Loucy (cell line): ENCODE measurements around the gene RSPH9.

Experiments used
- H2AFZ ChIP-seq: fragments of 200-600 bp; sonication (generic); 2 replicates; pipeline ENCODE4 v1.6.0; 2016; ENCODE audit warnings: antibody characterized with exemption, mild to moderate bottlenecking, low read length, moderate library complexity
- H3F3A ChIP-seq: fragments of 200-600 bp; 2 replicates; pipeline ENCODE4 v1.6.0; 2016; ENCODE audit warnings: antibody characterized with exemption, low read depth, mild to moderate bottlenecking
- H3K27me3 ChIP-seq: fragments of 200-600 bp; sonication (generic); 2 replicates; pipeline ENCODE4 v1.6.1; 2014; ENCODE audit warnings: low read length, mild to moderate bottlenecking; ENCODE audit not compliant: insufficient read depth, poor library complexity, severe bottlenecking
- H3K36me3 ChIP-seq: fragments of 200-600 bp; sonication (generic); 2 replicates; pipeline ENCODE4 v1.6.1; 2016; ENCODE audit warnings: low read length; ENCODE audit not compliant: insufficient read depth
- H3K4me1 ChIP-seq: fragments of 200-600 bp; sonication (generic); 2 replicates; pipeline ENCODE4 v1.5.1; 2014; ENCODE audit warnings: low read length, mild to moderate bottlenecking; ENCODE audit not compliant: insufficient read depth, poor library complexity, severe bottlenecking
- H3K4me2 ChIP-seq: fragments of 200-600 bp; sonication (generic); 2 replicates; pipeline ENCODE4 v1.6.0; 2014; ENCODE audit warnings: antibody characterized with exemption, low read length, low read depth, mild to moderate bottlenecking; ENCODE audit not compliant: poor library complexity, severe bottlenecking
- H3K4me3 ChIP-seq: fragments of 200-600 bp; sonication (generic); 2 replicates; pipeline ENCODE4 v1.5.1; 2014; ENCODE audit warnings: low read length, mild to moderate bottlenecking, mixed read lengths; ENCODE audit not compliant: poor library complexity, severe bottlenecking
- H3K79me2 ChIP-seq: fragments of 200-600 bp; sonication (generic); 2 replicates; pipeline ENCODE4 v1.6.1; 2014; ENCODE audit warnings: low read length; ENCODE audit not compliant: insufficient read depth
- H3K9ac ChIP-seq: fragments of 200-600 bp; sonication (generic); 2 replicates; pipeline ENCODE4 v1.6.0; 2014; ENCODE audit warnings: mild to moderate bottlenecking, low read depth, low read length, moderate library complexity; ENCODE audit not compliant: poor library complexity, severe bottlenecking
- H3K9me2 ChIP-seq: fragments of 200-600 bp; sonication (generic); replicated peaks from 2 replicates; pipeline ENCODE4 v1.6.1; 2016; ENCODE audit warnings: low read depth, low read length, mixed read lengths
- H3K9me3 ChIP-seq: fragments of 200-600 bp; sonication (generic); 2 replicates; pipeline ENCODE4 v1.6.1; 2014; ENCODE audit warnings: mild to moderate bottlenecking, antibody characterized with exemption, low read length, low read depth; ENCODE audit not compliant: insufficient read depth
- H4K20me1 ChIP-seq: fragments of 200-600 bp; sonication (generic); 2 replicates; pipeline ENCODE4 v1.6.0; 2014; ENCODE audit warnings: antibody characterized with exemption, low read length, mild to moderate bottlenecking; ENCODE audit not compliant: insufficient read depth, poor library complexity, severe bottlenecking
- CTCF ChIP-seq: fragments of 200-600 bp; sonication (generic); conservative IDR thresholded peaks from 2 replicates; pipeline ENCODE4 v1.5.1; 2014; ENCODE audit warnings: mild to moderate bottlenecking, antibody characterized with exemption, low read length
- EZH2phosphoT487 ChIP-seq: fragments of 200-600 bp; IDR thresholded peaks from 2 replicates; pipeline ENCODE4 v1.6.1; 2018; ENCODE audit warnings: antibody characterized with exemption, mild to moderate bottlenecking, moderate library complexity, borderline replicate concordance

Gene RSPH9

GRCh38 chr6:43666196-43666920, 21.5 kb downstream of the RSPH9 start:
- no peak overlapping the region for H3K9ac ChIP-seq
- no peak overlapping the region for H3K4me2 ChIP-seq
- H3K4me1 ChIP-seq, result peaks cover 3% of the 10 kb centered on the region
- no peaks in the 10 kb centered on the region for H4K20me1 ChIP-seq
- TF ChIP-seq CTCF, result no peak
- no peak for TF ChIP-seq EZH2phosphoT487
- no peaks in the 10 kb centered on the region for H3K9me2 ChIP-seq
- no peaks in the 10 kb centered on the region for H3K27me3 ChIP-seq
- no peak overlapping the region for H2AFZ ChIP-seq
- H3K79me2 ChIP-seq, result no peaks in the 10 kb centered on the region
- H3K4me3 ChIP-seq, result no peak overlapping the region
- H3K9me3 ChIP-seq, result no peaks in the 10 kb centered on the region
- H3F3A ChIP-seq, result no peaks in the 10 kb centered on the region
- peaks cover 9% of the 10 kb centered on the region; the same call in 1 of the 2 replicates for H3K36me3 ChIP-seq

- Histone ChIP-seq H3K9me2 (no peaks in the 10 kb centered on the region), H3K9ac (no peak overlapping the region), H4K20me1 (no peaks in the 10 kb centered on the region)
Measured at GRCh38 chr6:43667245-43668150, 22.7 kb downstream of the RSPH9 start.

More at GRCh38 chr6:43667245-43668150, 22.7 kb downstream of the RSPH9 start:
- peaks cover 3% of the 10 kb centered on the region for H3K4me1 ChIP-seq
- no peaks in the 10 kb centered on the region for H3F3A ChIP-seq
- peaks cover 21% of the 10 kb centered on the region; the same call in 1 of the 2 replicates for H3K36me3 ChIP-seq
- no peaks in the 10 kb centered on the region for H3K27me3 ChIP-seq
- peak; percentile 85 for TF ChIP-seq CTCF
- no peak for TF ChIP-seq EZH2phosphoT487
- no peak overlapping the region for H3K4me3 ChIP-seq
- H3K79me2 ChIP-seq, result no peaks in the 10 kb centered on the region
- no peak overlapping the region for H2AFZ ChIP-seq
- H3K9me3 ChIP-seq, result no peaks in the 10 kb centered on the region
- no peak overlapping the region for H3K4me2 ChIP-seq
